K562 (cell line): ENCODE data around the gene APC. TPM values are rescaled to one million over a fixed set of nuclear protein-coding genes. Genes with fewer than 3 reads are reported as not detected.

ENCODE experiments used
- ARNT ChIP-seq, 2 experiments: fragments of 450-650 bp; IDR thresholded peaks; 2 replicates each; pipeline ENCODE4 v1.6.1; 2016; ENCODE audit warnings: mild to moderate bottlenecking in 1 of 2
- CAMTA2 ChIP-seq: fragments of 250-450 bp; sonication (Bioruptor Pico); conservative IDR thresholded peaks from 2 replicates; pipeline ENCODE4 v1.5.1; 2022
- CEBPB ChIP-seq: fragments of 450-650 bp; IDR thresholded peaks from 2 replicates; pipeline ENCODE4 v1.6.1; 2016; ENCODE audit warnings: missing genetic modification characterization, missing compliant biosample characterization
- GABPB2 ChIP-seq: fragments of 250-450 bp; sonication (Bioruptor Pico); conservative IDR thresholded peaks from 2 replicates; pipeline ENCODE4 v1.5.1; 2021; ENCODE audit warnings: mild to moderate bottlenecking
- HMGN3 ChIP-seq: IDR thresholded peaks from 2 replicates; pipeline ENCODE4 v1.6.1; 2011; ENCODE audit warnings: borderline replicate concordance, low read depth, mild to moderate bottlenecking, mixed read lengths, low read length; ENCODE audit not compliant: insufficient read length; ENCODE audit errors: extremely low read depth
- ILF3 ChIP-seq: fragments of 450-650 bp; IDR thresholded peaks from 2 replicates; pipeline ENCODE4 v1.6.1; 2018; ENCODE audit warnings: antibody characterized with exemption, mild to moderate bottlenecking, moderate library complexity, borderline replicate concordance
- POLR2B ChIP-seq: fragments of 450-650 bp; IDR thresholded peaks from 2 replicates; pipeline ENCODE4 v1.6.1; 2018; ENCODE audit warnings: low read depth; ENCODE audit not compliant: partially characterized antibody
- POLR3A ChIP-seq: IDR thresholded peaks from 2 replicates; pipeline ENCODE4 v1.6.1; 2011; ENCODE audit warnings: borderline replicate concordance, mild to moderate bottlenecking, moderate library complexity; ENCODE audit not compliant: insufficient read length, insufficient read depth; ENCODE audit errors: extremely low read depth
- RBFOX2 ChIP-seq: fragments of 200-400 bp; formaldehyde crosslinking; IDR thresholded peaks from 2 replicates; pipeline ENCODE4 v1.6.1; 2017; ENCODE audit warnings: low read depth, mild to moderate bottlenecking, low read length, moderate library complexity
- SIRT6 ChIP-seq: IDR thresholded peaks from one replicate; pipeline ENCODE4 v1.6.1; 2012; ENCODE audit warnings: low read depth, mild to moderate bottlenecking, control low read depth, inconsistent platforms, low read length, moderate library complexity
- SIX5 ChIP-seq, 2 experiments: IDR thresholded peaks; 2 replicates each; pipeline ENCODE4 v1.6.1; 2011; ENCODE audit warnings: low read length in 2 of 2, borderline replicate concordance in 1 of 2, low read depth in 1 of 2, mild to moderate bottlenecking in 1 of 2, moderate library complexity in 1 of 2; ENCODE audit not compliant: insufficient read depth in 1 of 2
- SOX6 ChIP-seq: fragments of 450-650 bp; IDR thresholded peaks from 2 replicates; pipeline ENCODE4 v1.6.1; 2014; ENCODE audit warnings: mild to moderate bottlenecking
- TSC22D4 ChIP-seq: fragments of 450-650 bp; IDR thresholded peaks from 2 replicates; pipeline ENCODE4 v1.6.1; 2016; ENCODE audit warnings: missing genetic modification characterization, missing biosample characterization, control low read depth
- XRCC5 ChIP-seq: fragments of 200-400 bp; formaldehyde crosslinking; IDR thresholded peaks from 2 replicates; pipeline ENCODE4 v1.6.1; 2017; ENCODE audit warnings: low read depth, mild to moderate bottlenecking, low read length
- YY1 ChIP-seq, 3 experiments: IDR thresholded peaks; 2 replicates each; pipeline ENCODE4 v1.6.1; 2011; ENCODE audit warnings: low read length in 2 of 3, mild to moderate bottlenecking in 2 of 3, moderate library complexity in 2 of 3, borderline replicate concordance in 1 of 3, control low read depth in 1 of 3, low read depth in 1 of 3; ENCODE audit not compliant: insufficient read depth in 3 of 3, insufficient replicate concordance in 2 of 3, control insufficient read depth in 1 of 3, insufficient read length in 1 of 3; ENCODE audit errors: extremely low read depth in 1 of 3
- ZNF583 ChIP-seq: fragments of 250-450 bp; sonication (Bioruptor Pico); IDR thresholded peaks from 2 replicates; pipeline ENCODE4 v1.4.0; 2020
- ZNF778 ChIP-seq: fragments of 450-650 bp; formaldehyde crosslinking; IDR thresholded peaks from 2 replicates; pipeline ENCODE4 v1.4.0; 2020; ENCODE audit warnings: mild to moderate bottlenecking, moderate library complexity
- polyA plus RNA-seq, 8 experiments: library from polyadenylated mRNA; depleted of rRNA in 4 of 8; stranded (reverse) in 5 of 8; unstranded in 3 of 8; fragments of >200 nt; fragmentation: Nextera tagmentation in 2 of 8; fragmentation: Illumina TruSeq in 1 of 8; extraction: Ambion mirVana in 2 of 8; extraction: Trizol in 1 of 8; gene quantifications; 2 replicates each; pipeline versions ENCODE4 v1.2.1 to v1.2.3, GENCODE V29; 2011 to 2014; ENCODE audit warnings: inconsistent platforms in 1 of 8, missing spikeins in 1 of 8
- total RNA-seq, 7 experiments: library from RNA; depleted of rRNA in 6 of 7; stranded (reverse); fragments of >200 nt in 6 of 7; fragmentation: Illumina TruSeq in 2 of 7; extraction: Trizol in 2 of 7; gene quantifications; 2 replicates each; pipeline versions ENCODE4 v1.2.1 to v1.2.3, GENCODE V29; 2011 to 2021; ENCODE audit warnings: low replicate concordance in 1 of 7
- TF ChIP-seq, protein P1 (sequence below): fragments of 450-650 bp; formaldehyde crosslinking; IDR thresholded peaks from 2 replicates; pipeline ENCODE4 v1.4.0; 2020; ENCODE audit warnings: mild to moderate bottlenecking, moderate library complexity
- TF ChIP-seq, protein P2 (sequence below), 2 experiments: IDR thresholded peaks; 2 replicates each; pipeline ENCODE4 v1.6.1; 2011; ENCODE audit warnings: borderline replicate concordance in 1 of 2, control low read depth in 1 of 2, low read depth in 1 of 2, low read length in 1 of 2, mild to moderate bottlenecking in 1 of 2, mixed read lengths in 1 of 2, moderate library complexity in 1 of 2; ENCODE audit not compliant: insufficient read depth in 1 of 2, insufficient read length in 1 of 2, poor library complexity in 1 of 2, severe bottlenecking in 1 of 2; ENCODE audit errors: extremely low read depth in 1 of 2
- TF ChIP-seq, protein P3 (sequence below): fragments of 250-450 bp; sonication (Bioruptor Pico); IDR thresholded peaks from 2 replicates; pipeline ENCODE4 v1.5.0; 2020; ENCODE audit warnings: mild to moderate bottlenecking
- TF ChIP-seq, protein P4 (sequence below): fragments of 250-450 bp; sonication (Bioruptor Pico); IDR thresholded peaks from 2 replicates; pipeline ENCODE4 v1.5.0; 2022; ENCODE audit warnings: mild to moderate bottlenecking

APC gene
- total and polyA plus RNA-seq, 9 of the 15 experiments (the other 6 are each of a cell fraction or from before 2014, with no cell fraction given) = 5.7 to 29.5 (median 15.4) TPM

DNA sequence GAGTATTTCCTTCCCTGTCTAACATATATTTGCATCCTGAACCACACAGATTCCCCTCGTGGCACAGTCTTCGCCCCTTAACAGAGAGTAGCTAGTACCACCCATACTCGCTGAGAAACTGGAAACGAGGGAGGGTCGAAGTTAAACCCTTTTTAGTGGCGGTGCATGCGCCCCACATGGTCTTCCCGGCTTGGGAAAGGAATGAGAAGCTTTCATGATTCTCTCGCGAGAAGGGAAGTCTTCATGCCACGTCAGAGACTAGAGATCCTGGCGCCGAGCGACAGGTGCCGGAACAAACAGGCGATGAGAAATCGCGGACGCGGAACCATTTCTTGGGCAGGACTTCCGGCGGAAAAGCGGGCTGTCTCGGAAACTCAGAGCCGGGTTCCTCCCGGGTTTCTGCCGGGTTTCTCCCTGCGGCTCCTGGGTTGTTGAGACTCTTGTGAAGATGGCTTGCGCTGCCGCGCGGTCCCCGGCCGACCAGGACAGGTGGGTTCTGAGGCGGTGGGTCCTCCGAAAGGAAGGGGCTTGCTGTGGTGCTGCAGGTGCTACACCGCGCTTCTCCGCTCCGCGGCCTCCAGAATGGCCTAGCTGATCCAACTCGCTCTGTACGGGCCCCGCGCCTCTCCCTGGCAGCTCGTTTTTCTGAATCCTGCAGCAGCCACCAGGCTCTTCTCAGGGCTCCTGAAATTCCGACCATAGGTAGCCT lies 123.4 kb downstream of the APC start, which contains the start of gene SRP19 (continued):
- no peak for TF ChIP-seq ILF3
- no peak for TF ChIP-seq XRCC5
- TF ChIP-seq, protein P1, sequence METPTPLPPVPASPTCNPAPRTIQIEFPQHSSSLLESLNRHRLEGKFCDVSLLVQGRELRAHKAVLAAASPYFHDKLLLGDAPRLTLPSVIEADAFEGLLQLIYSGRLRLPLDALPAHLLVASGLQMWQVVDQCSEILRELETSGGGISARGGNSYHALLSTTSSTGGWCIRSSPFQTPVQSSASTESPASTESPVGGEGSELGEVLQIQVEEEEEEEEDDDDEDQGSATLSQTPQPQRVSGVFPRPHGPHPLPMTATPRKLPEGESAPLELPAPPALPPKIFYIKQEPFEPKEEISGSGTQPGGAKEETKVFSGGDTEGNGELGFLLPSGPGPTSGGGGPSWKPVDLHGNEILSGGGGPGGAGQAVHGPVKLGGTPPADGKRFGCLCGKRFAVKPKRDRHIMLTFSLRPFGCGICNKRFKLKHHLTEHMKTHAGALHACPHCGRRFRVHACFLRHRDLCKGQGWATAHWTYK = no peak
- 0 out of 2 replicates have a peak, but pooled peaks have one; percentile 15 for TF ChIP-seq ZNF583 (CRISPR knock-in tag)
- TF ChIP-seq GABPB2 (CRISPR knock-in tag) = no peak
- TF ChIP-seq CAMTA2 = no peak
- no peak for TF ChIP-seq TSC22D4 (tag)
- TF ChIP-seq CEBPB (tag) = peak; percentile 10; the same call in 1 of the 2 replicates
- TF ChIP-seq SOX6 = peak; percentile 44
- TF ChIP-seq, protein P2, sequence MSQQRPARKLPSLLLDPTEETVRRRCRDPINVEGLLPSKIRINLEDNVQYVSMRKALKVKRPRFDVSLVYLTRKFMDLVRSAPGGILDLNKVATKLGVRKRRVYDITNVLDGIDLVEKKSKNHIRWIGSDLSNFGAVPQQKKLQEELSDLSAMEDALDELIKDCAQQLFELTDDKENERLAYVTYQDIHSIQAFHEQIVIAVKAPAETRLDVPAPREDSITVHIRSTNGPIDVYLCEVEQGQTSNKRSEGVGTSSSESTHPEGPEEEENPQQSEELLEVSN (IDR thresholded peaks at IDR 0.05; ENCODE audit: borderline replicate concordance in 1 of 2, extremely low read depth in 1 of 2, insufficient read depth in 1 of 2, insufficient read length in 1 of 2, low read depth in 1 of 2, low read length in 1 of 2, poor library complexity in 1 of 2, severe bottlenecking in 1 of 2) = peak; percentile 95 to 98
- TF ChIP-seq SIRT6 = no peak
- TF ChIP-seq HMGN3 = no peak
- TF ChIP-seq, protein P3, sequence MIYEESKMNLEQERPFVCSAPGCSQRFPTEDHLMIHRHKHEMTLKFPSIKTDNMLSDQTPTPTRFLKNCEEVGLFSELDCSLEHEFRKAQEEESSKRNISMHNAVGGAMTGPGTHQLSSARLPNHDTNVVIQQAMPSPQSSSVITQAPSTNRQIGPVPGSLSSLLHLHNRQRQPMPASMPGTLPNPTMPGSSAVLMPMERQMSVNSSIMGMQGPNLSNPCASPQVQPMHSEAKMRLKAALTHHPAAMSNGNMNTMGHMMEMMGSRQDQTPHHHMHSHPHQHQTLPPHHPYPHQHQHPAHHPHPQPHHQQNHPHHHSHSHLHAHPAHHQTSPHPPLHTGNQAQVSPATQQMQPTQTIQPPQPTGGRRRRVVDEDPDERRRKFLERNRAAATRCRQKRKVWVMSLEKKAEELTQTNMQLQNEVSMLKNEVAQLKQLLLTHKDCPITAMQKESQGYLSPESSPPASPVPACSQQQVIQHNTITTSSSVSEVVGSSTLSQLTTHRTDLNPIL (CRISPR knock-in tag) = no peak
- TF ChIP-seq ARNT (IDR thresholded peaks at IDR 0.05) = peak; percentile 22 to 24; a peak in 1 of 4 replicates
- TF ChIP-seq RBFOX2 = peak; percentile 94
- no peak for TF ChIP-seq ZNF778
- TF ChIP-seq POLR3A = no peak
- TF ChIP-seq SIX5 (IDR thresholded peaks at IDR 0.05; ENCODE audit: borderline replicate concordance in 1 of 2, insufficient read depth in 1 of 2, low read depth in 1 of 2, low read length in 2 of 2) = peak; percentile 26 to 31; a peak in 2 of 4 replicates
- peak in 2 of 3 experiments; percentile 66 to 71 for TF ChIP-seq YY1 (IDR thresholded peaks at IDR 0.05; ENCODE audit: borderline replicate concordance in 1 of 3, control insufficient read depth in 1 of 3, extremely low read depth in 1 of 3, insufficient read depth in 3 of 3, insufficient read length in 1 of 3, insufficient replicate concordance in 2 of 3, low read depth in 1 of 3, low read length in 2 of 3)
- TF ChIP-seq, protein P4, sequence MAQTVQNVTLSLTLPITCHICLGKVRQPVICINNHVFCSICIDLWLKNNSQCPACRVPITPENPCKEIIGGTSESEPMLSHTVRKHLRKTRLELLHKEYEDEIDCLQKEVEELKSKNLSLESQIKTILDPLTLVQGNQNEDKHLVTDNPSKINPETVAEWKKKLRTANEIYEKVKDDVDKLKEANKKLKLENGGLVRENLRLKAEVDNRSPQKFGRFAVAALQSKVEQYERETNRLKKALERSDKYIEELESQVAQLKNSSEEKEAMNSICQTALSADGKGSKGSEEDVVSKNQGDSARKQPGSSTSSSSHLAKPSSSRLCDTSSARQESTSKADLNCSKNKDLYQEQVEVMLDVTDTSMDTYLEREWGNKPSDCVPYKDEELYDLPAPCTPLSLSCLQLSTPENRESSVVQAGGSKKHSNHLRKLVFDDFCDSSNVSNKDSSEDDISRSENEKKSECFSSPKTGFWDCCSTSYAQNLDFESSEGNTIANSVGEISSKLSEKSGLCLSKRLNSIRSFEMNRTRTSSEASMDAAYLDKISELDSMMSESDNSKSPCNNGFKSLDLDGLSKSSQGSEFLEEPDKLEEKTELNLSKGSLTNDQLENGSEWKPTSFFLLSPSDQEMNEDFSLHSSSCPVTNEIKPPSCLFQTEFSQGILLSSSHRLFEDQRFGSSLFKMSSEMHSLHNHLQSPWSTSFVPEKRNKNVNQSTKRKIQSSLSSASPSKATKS = no peak
- TF ChIP-seq POLR2B = peak; percentile 77
